Panc1 (cell line): ENCODE data around the gene THEM5. TPM values are rescaled to one million over a fixed set of nuclear protein-coding genes. Genes with fewer than 3 reads are reported as not detected.

Experiments used
- ATAC-seq: fragments of 200-7000 bp; cut with Tn5 transposase; 2 replicates; pipeline ENCODE4 v1.9.1; 2020; ENCODE audit warnings: mild to moderate bottlenecking, moderate library complexity
- BruUV-seq: library from RNA; stranded (reverse); fragments of 400-500 nt; replicated peaks from 2 replicates; lab custom pipeline; 2021; lab: Mats Ljungman, UMichigan
- CTCF ChIA-PET: fragments of 300-600 bp; sonication (Branson Sonifier 250); formaldehyde crosslinking; loops from one replicate; lab custom pipeline; 2022; ENCODE audit warnings: antibody characterized with exemption; lab: Charles Lee
- POLR2A ChIA-PET: fragments of 300-600 bp; sonication (Branson Sonifier 250); formaldehyde crosslinking; loops from one replicate; lab custom pipeline; 2022; ENCODE audit warnings: antibody characterized with exemption; lab: Charles Lee
- DNase-seq: peaks from one replicate; pipeline ENCODE4 v3.0.0-alpha.2; 2010; ENCODE audit warnings: low read depth, low spot score
- H3K27ac ChIP-seq: 2 replicates; pipeline ENCODE4 v1.5.1; 2011; ENCODE audit warnings: mild to moderate bottlenecking, low read length, inconsistent platforms
- H3K27me3 ChIP-seq: fragments of 200-500 bp; sonication (Bioruptor generic); 2 replicates; pipeline ENCODE4 v1.6.0; 2014; ENCODE audit warnings: low read length, inconsistent platforms; ENCODE audit not compliant: control insufficient read depth, insufficient read depth
- H3K36me3 ChIP-seq: fragments of 200-500 bp; sonication (Bioruptor generic); 2 replicates; pipeline ENCODE4 v1.5.1; 2014; ENCODE audit warnings: inconsistent platforms, mild to moderate bottlenecking, low read length, moderate library complexity; ENCODE audit not compliant: control insufficient read depth, insufficient read depth
- H3K4me1 ChIP-seq: 2 replicates; pipeline ENCODE4 v1.5.1; 2011; ENCODE audit warnings: inconsistent platforms, mild to moderate bottlenecking, low read length, moderate library complexity; ENCODE audit not compliant: control insufficient read depth, insufficient read depth
- H3K4me3 ChIP-seq, 2 experiments: 2 replicates each; pipeline ENCODE4 v1.5.1; 2011 to 2012; ENCODE audit warnings: low read depth in 2 of 2, low read length in 2 of 2, mild to moderate bottlenecking in 2 of 2, inconsistent platforms in 1 of 2, moderate library complexity in 1 of 2
- H3K9me3 ChIP-seq: fragments of 200-500 bp; sonication (Bioruptor generic); 2 replicates; pipeline ENCODE4 v1.5.1; 2014; ENCODE audit warnings: low read depth, mild to moderate bottlenecking, inconsistent platforms, low read length, moderate library complexity; ENCODE audit not compliant: control insufficient read depth, insufficient read depth
- POLR2AphosphoS5 ChIP-seq: IDR thresholded peaks from 2 replicates; pipeline ENCODE4 v1.6.1; 2012; ENCODE audit warnings: mild to moderate bottlenecking, low read depth, low read length, moderate library complexity
- REST ChIP-seq, 2 experiments: IDR thresholded peaks; 2 replicates each; pipeline ENCODE4 v1.6.1; 2011 to 2012; ENCODE audit warnings: low read depth in 2 of 2, control low read depth in 1 of 2, low read length in 1 of 2, mild to moderate bottlenecking in 1 of 2, moderate library complexity in 1 of 2; ENCODE audit not compliant: insufficient read depth in 1 of 2
- SIN3A ChIP-seq: IDR thresholded peaks from 2 replicates; pipeline ENCODE4 v1.6.1; 2012; ENCODE audit warnings: low read depth, mild to moderate bottlenecking, low read length, moderate library complexity, borderline replicate concordance; ENCODE audit not compliant: insufficient read depth
- TCF7L2 ChIP-seq: IDR thresholded peaks from 2 replicates; pipeline ENCODE4 v1.6.1; 2011; ENCODE audit warnings: mild to moderate bottlenecking, low read depth, low read length, inconsistent platforms
- in situ Hi-C: cut with HindIII; loops from 2 replicates; pipeline ENCODE4 v1.10.0; 2016; ENCODE audit warnings: low sequenced_read_pairs, low pct_unique_long_range_greater_than_20kb
- intact Hi-C: fragments of 100-400 bp; cut with micrococcal nuclease; formaldehyde crosslinking; loops from one replicate; pipeline ENCODE4 v1.10.0; 2022; ENCODE audit not compliant: unreplicated experiment
- total RNA-seq: library from RNA; stranded (reverse); gene quantifications from one replicate; pipeline ENCODE4 v1.2.1, GENCODE V29; 2021; ENCODE audit not compliant: unreplicated experiment
- TF ChIP-seq, protein P1 (sequence below): fragments of 450-650 bp; IDR thresholded peaks from 2 replicates; pipeline ENCODE4 v1.5.1; 2017; ENCODE audit warnings: mild to moderate bottlenecking

The THEM5 gene
- total RNA-seq, 1 experiment from 2014 or later: not detected

DNA sequence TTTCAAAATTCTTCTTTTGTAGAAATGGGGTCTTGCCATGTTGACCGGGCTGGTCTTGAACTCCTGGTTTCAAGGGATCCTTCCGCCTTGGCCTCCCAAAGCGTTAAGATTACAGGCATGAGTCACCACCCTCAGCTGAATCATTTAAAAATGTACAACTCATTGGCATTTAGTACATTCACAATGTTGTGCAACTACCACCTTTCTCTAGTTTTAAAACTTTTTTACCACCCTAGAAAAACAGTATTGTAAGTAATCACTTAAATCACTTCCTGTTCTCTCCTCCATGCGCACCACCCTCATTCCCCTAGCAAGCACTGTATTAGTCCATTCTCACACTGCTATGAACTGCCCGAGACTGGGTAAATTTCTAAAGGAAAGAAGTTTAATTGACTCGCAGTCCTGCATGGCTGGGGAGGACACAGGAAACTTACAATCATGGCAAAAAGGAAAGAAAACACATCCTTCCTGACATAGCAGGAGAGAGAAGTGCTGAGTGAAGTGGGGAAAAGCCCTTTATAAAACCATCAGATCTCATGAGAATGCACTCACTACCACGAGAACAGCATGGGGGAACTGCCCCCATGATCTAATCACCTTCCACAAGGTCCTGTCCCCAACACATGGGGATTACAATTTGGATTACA, 14.4 kb upstream of the THEM5 start:
- in situ Hi-C loops: no loop called here
- Histone ChIP-seq H3K4me1 (no peaks in the 10 kb centered on the region), H3K27me3 (no peaks in the 10 kb centered on the region), H3K36me3 (no peaks in the 10 kb centered on the region), H3K4me3 (no peak overlapping the region), H3K9me3 (no peaks in the 10 kb centered on the region), H3K27ac (no peak overlapping the region)
- POLR2A ChIA-PET: no interaction called here
- ATAC-seq (no peak), DNase-seq (no peak)
- intact Hi-C loops: no loop called here
- no TSS peak for BruUV-seq
- CTCF ChIA-PET: interaction anchor here (0.6 kb wide), 1 partner anchor 567 kb away, joined by 4 read pairs; no protein-coding TSS in a partner anchor
- TF ChIP-seq SIN3A (no peak), TCF7L2 (no peak), POLR2AphosphoS5 (no peak), REST (IDR thresholded peaks at IDR 0.05; ENCODE audit: insufficient read depth in 1 of 2, low read depth in 2 of 2, low read length in 1 of 2) (no peak)
- TF ChIP-seq, protein P1, sequence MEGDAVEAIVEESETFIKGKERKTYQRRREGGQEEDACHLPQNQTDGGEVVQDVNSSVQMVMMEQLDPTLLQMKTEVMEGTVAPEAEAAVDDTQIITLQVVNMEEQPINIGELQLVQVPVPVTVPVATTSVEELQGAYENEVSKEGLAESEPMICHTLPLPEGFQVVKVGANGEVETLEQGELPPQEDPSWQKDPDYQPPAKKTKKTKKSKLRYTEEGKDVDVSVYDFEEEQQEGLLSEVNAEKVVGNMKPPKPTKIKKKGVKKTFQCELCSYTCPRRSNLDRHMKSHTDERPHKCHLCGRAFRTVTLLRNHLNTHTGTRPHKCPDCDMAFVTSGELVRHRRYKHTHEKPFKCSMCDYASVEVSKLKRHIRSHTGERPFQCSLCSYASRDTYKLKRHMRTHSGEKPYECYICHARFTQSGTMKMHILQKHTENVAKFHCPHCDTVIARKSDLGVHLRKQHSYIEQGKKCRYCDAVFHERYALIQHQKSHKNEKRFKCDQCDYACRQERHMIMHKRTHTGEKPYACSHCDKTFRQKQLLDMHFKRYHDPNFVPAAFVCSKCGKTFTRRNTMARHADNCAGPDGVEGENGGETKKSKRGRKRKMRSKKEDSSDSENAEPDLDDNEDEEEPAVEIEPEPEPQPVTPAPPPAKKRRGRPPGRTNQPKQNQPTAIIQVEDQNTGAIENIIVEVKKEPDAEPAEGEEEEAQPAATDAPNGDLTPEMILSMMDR: no peak

DNA sequence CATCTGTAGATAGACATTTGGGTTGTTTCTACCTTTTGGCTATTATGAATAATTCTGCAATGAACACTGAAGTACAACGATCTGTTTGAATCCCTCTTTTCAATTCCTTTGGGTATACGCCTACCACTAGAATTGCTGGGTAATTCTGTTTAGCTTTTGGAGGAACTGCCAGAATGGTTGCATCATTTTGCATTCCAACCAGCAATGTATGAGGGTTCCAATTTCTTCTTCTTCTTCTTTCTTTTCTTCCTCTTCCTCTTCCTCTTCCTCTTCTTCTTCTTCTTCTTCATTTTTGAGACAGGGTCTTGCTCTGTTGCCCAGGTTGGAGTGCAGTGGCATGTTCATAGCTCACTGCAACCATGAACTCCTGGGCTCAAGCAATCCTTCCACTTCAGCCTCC, 13.8 kb upstream of the THEM5 start:
- Histone ChIP-seq H3K27me3 (no peaks in the 10 kb centered on the region), H3K27ac (no peak overlapping the region), H3K4me1 (no peaks in the 10 kb centered on the region), H3K4me3 (no peak overlapping the region), H3K36me3 (no peaks in the 10 kb centered on the region), H3K9me3 (no peaks in the 10 kb centered on the region)
- intact Hi-C loops (no loop called here), in situ Hi-C loops (no loop called here)
- no TSS peak for BruUV-seq
- TF ChIP-seq REST (IDR thresholded peaks at IDR 0.05; ENCODE audit: insufficient read depth in 1 of 2, low read depth in 2 of 2, low read length in 1 of 2): no peak
- TF ChIP-seq TCF7L2: no peak
- no peak for TF ChIP-seq POLR2AphosphoS5
- TF ChIP-seq SIN3A: no peak
- TF ChIP-seq, protein P1: no peak
- ChIA-PET POLR2A (no interaction called here), CTCF (no interaction called here)
- ATAC-seq (no peak), DNase-seq (no peak)
